IMR-90 (cell line): ENCODE measurements around the gene EEF2K. TPM values are rescaled to one million over a fixed set of nuclear protein-coding genes. Genes with fewer than 3 reads are reported as not detected.

Experiments
- MXI1 ChIP-seq: IDR thresholded peaks from 2 replicates; pipeline ENCODE4 v1.6.1; 2012; ENCODE audit warnings: low read depth, mild to moderate bottlenecking, low read length, moderate library complexity, borderline replicate concordance
- NFE2L2 ChIP-seq: fragments of 150-350 bp; IDR thresholded peaks from 2 replicates; pipeline ENCODE4 v1.6.1; 2016; ENCODE audit warnings: low read depth, mild to moderate bottlenecking, low read length
- POLR2A ChIP-seq: IDR thresholded peaks from 2 replicates; pipeline ENCODE4 v1.6.1; 2012; ENCODE audit warnings: mild to moderate bottlenecking, low read depth, low read length
- USF2 ChIP-seq: fragments of 150-350 bp; IDR thresholded peaks from 2 replicates; pipeline ENCODE4 v1.6.1; 2017; ENCODE audit warnings: mild to moderate bottlenecking, antibody characterized with exemption, low read length, low read depth
- polyA plus RNA-seq, 3 experiments: library from polyadenylated mRNA; depleted of rRNA; stranded (reverse); fragments of >200 nt; gene quantifications; 2 replicates each; pipeline ENCODE4 v1.2.3, GENCODE V29; 2012; ENCODE audit warnings: low replicate concordance in 1 of 3
- total RNA-seq: library from RNA; depleted of rRNA; stranded (reverse); fragments of >200 nt; gene quantifications from 2 replicates; pipeline ENCODE4 v1.2.3, GENCODE V29; 2012
- TF ChIP-seq, protein P1 (sequence below): fragments of 150-350 bp; IDR thresholded peaks from 2 replicates; pipeline ENCODE4 v1.6.1; 2016; ENCODE audit warnings: low read depth, mild to moderate bottlenecking, low read length, moderate library complexity, borderline replicate concordance

EEF2K gene
- total and polyA plus RNA-seq, 2 of the 4 experiments (the other 2 are of a cell fraction): 9.7 to 16.5 TPM

GRCh38 chr16:22161401-22161800 lies 44.7 kb upstream of the EEF2K start (continued):
- TF ChIP-seq, protein P1, sequence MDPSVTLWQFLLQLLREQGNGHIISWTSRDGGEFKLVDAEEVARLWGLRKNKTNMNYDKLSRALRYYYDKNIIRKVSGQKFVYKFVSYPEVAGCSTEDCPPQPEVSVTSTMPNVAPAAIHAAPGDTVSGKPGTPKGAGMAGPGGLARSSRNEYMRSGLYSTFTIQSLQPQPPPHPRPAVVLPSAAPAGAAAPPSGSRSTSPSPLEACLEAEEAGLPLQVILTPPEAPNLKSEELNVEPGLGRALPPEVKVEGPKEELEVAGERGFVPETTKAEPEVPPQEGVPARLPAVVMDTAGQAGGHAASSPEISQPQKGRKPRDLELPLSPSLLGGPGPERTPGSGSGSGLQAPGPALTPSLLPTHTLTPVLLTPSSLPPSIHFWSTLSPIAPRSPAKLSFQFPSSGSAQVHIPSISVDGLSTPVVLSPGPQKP: no peak
- TF ChIP-seq NFE2L2 (no peak), MXI1 (no peak), POLR2A (no peak), USF2 (no peak)
